ENCODE measurements around the gene NR4A3.

- TF ChIP-seq CTCF (IDR thresholded peaks at IDR 0.05 in 2 of 3, conservative IDR thresholded peaks at IDR 0.05 in 1 of 3; ENCODE audit: borderline replicate concordance in 1 of 3, insufficient read depth in 1 of 3, low read depth in 2 of 3, low read length in 2 of 3) (no peak), ZNF274 (IDR thresholded peaks at IDR 0.05; ENCODE audit: low read depth, low read length) (no peak), POLR2A (IDR thresholded peaks at IDR 0.05; ENCODE audit: borderline replicate concordance, extremely low read depth, insufficient read depth, insufficient read length) (no peak)
These were observed 36.4 kb downstream of the NR4A3 start for GRCh38 chr9:99858087-99858486.

All from HCT116 (cell line).